ENCODE measurements around the gene SNX18. TPM values are rescaled to one million over a fixed set of nuclear protein-coding genes. Genes with fewer than 3 reads are reported as not detected.
A peak's percentile ranks its signal among the peaks of the same experiment; 100 is the strongest.
"Not testable (repeated sequence)": the region's sequence is repeated elsewhere in the genome, so short reads cannot be mapped to it uniquely, and the experiment has no call there.

The SNX18 gene
- total RNA-seq, 2 experiments from 2014 or later: 6.3 to 14.6 TPM

DNA sequence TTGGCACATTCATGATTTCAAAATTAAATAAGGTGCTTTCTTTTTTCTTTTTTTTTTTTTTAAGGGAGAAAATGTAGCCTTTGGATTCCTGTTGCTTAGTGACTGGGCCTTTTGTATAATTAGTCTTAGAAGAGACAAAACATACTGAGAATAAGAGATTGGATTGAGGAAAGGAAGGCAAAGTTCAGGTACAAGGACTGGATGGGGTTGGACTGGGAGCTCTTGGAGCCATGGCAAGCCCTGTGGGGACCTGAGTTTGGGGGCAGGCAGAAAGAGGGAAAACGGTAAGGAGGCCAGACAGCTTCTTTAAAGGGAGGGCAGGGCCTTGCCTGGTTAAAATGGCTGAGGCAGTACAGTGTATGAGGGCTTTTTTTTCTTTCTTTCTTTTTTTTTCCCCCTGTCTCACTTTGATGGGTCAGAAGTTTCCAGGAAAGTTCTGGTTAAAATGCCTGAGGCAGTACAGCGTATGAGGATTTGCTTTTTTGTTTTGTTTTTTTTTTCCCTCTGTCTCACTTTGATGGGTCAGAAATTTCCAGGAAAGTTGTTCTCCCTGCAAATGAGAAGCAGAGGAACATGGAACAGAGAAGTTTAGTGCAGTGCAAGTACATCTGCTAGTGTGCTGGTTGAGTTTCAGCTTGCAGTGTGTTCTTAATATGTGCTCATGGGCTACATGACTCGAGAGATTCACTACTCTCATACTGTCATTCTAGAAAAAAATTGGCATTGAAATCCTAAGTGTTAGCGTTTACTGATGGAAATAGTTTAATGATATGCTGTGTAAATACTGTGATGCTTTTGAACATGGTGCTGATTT, 16.8 kb downstream of the SNX18 start:
- ChIA-PET POLR2A (interaction anchor here (0.8 kb wide), 1 partner anchor 13 kb away, joined by 5 read pairs; no protein-coding TSS in a partner anchor), CTCF (ENCODE audit: unreplicated experiment) (no interaction called here)
- intact Hi-C loops (cut with micrococcal nuclease; ENCODE audit: unreplicated experiment): no loop called here
- H3K4me3 ChIP-seq (ENCODE audit: low read depth, low read length, poor library complexity, severe bottlenecking): no peak overlapping the region
- peaks cover 5% of the 10 kb centered on the region for H3K4me1 ChIP-seq (ENCODE audit: insufficient read depth, low read length, poor library complexity, severe bottlenecking)
- no peaks in the 10 kb centered on the region for H3K79me2 ChIP-seq (ENCODE audit: insufficient read depth, low read depth, low read length)
- H3K36me3 ChIP-seq (ENCODE audit: insufficient read depth, low read length): no peaks in the 10 kb centered on the region
- no peaks in the 10 kb centered on the region for H4K20me1 ChIP-seq (ENCODE audit: insufficient read depth, low read length)
- BruUV-seq (replicated peaks): no TSS peak
- no peak overlapping the region for H2AFZ ChIP-seq (ENCODE audit: low read length)
- DNase-seq (ENCODE audit: low spot score): no peak
- TF ChIP-seq, protein P1, sequence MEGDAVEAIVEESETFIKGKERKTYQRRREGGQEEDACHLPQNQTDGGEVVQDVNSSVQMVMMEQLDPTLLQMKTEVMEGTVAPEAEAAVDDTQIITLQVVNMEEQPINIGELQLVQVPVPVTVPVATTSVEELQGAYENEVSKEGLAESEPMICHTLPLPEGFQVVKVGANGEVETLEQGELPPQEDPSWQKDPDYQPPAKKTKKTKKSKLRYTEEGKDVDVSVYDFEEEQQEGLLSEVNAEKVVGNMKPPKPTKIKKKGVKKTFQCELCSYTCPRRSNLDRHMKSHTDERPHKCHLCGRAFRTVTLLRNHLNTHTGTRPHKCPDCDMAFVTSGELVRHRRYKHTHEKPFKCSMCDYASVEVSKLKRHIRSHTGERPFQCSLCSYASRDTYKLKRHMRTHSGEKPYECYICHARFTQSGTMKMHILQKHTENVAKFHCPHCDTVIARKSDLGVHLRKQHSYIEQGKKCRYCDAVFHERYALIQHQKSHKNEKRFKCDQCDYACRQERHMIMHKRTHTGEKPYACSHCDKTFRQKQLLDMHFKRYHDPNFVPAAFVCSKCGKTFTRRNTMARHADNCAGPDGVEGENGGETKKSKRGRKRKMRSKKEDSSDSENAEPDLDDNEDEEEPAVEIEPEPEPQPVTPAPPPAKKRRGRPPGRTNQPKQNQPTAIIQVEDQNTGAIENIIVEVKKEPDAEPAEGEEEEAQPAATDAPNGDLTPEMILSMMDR (conservative IDR thresholded peaks at IDR 0.05; ENCODE audit: low read length): no peak
- no peak overlapping the region for H3K4me2 ChIP-seq (ENCODE audit: low read length)
- H3K9me3 ChIP-seq (ENCODE audit: low read length): no peaks in the 10 kb centered on the region
- no peaks in the 10 kb centered on the region for H3K9me2 ChIP-seq (ENCODE audit: insufficient read depth, low read length)
- H3K27ac ChIP-seq (ENCODE audit: low read depth, low read length, poor library complexity, severe bottlenecking): no peak overlapping the region

DNA sequence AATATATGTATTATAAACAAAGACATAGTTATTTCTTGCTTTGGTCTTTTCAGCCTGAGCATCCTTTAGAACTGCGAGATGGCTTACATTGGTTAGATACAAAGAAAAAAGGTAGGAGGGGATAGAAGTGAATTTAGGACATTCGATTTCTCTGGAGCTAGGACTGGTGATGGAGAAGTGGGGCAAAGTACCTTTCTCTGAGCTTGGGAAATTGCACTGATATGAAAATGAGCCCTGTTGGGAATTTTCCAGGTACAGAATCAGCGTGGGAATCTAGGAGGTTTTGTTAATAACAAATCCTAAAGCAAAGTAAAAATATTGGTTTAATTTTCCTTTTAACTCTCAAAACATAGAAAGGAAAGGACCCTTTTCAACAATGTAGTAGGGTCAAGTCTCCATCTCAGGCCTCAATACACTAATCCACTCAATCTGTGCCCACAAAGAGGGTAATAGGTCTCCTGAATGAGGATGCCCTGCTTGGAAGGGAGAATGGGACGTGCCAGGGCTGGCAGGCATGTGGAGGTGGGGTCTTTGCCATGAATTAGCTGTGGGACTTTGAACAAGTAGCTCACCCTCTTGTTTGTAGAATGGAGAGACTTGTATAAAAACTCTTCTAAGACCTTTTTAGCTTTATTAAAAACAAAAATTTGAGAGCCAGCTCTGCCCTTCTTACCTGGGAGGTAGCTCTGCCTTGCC, 17.7 kb downstream of the SNX18 start:
- Histone ChIP-seq H3K36me3 (ENCODE audit: insufficient read depth, low read length) (no peaks in the 10 kb centered on the region), H3K4me1 (ENCODE audit: insufficient read depth, low read length, poor library complexity, severe bottlenecking) (peaks cover 5% of the 10 kb centered on the region), H3K9me2 (ENCODE audit: insufficient read depth, low read length) (no peaks in the 10 kb centered on the region), H3K4me3 (ENCODE audit: low read depth, low read length, poor library complexity, severe bottlenecking) (no peak overlapping the region), H2AFZ (ENCODE audit: low read length) (no peak overlapping the region), H3K4me2 (ENCODE audit: low read length) (no peak overlapping the region), H3K79me2 (ENCODE audit: insufficient read depth, low read depth, low read length) (no peaks in the 10 kb centered on the region), H4K20me1 (ENCODE audit: insufficient read depth, low read length) (no peaks in the 10 kb centered on the region), H3K9me3 (ENCODE audit: low read length) (no peaks in the 10 kb centered on the region), H3K27ac (ENCODE audit: low read depth, low read length, poor library complexity, severe bottlenecking) (no peak overlapping the region)
- no peak for DNase-seq (ENCODE audit: low spot score)
- BruUV-seq (replicated peaks): no TSS peak
- CTCF ChIA-PET (ENCODE audit: unreplicated experiment): no interaction called here
- POLR2A ChIA-PET: interaction anchor here (0.6 to 2.3 kb wide), 4 partner anchors 10 to 376 kb away, joined by 3 to 11 read pairs (median 3); no protein-coding TSS in a partner anchor
- TF ChIP-seq, protein P1 (conservative IDR thresholded peaks at IDR 0.05; ENCODE audit: low read length): no peak
- no peak for TF ChIP-seq EZH2phosphoT487 (IDR thresholded peaks at IDR 0.05; ENCODE audit: borderline replicate concordance, low read depth, low read length)
- intact Hi-C loops (cut with micrococcal nuclease; ENCODE audit: unreplicated experiment): no loop called here

DNA sequence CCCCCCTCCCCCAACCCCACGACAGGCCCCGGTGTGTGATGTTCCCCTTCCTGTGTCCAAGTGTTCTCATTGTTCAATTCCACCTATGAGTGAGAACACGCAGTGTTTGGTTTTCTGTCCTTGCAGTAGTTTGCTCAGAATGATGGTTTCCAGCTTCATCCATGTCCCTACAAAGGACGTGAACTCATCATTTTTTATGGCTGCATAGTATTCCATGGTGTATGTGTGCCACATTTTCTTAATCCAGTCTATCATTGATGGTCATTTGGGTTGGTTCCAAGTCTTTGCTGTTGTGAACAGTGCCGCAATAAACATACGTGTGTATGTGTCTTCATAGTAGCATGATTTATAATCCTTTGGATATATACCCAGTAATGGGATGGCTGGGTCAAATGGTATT, 18.8 kb downstream of the SNX18 start:
- POLR2A ChIA-PET: interaction anchor here (0.7 to 2.4 kb wide), 5 partner anchors 10 to 1469 kb away, joined by 3 to 15 read pairs (median 3); no protein-coding TSS in a partner anchor
- H3K79me2 ChIP-seq (ENCODE audit: insufficient read depth, low read depth, low read length): not testable (repeated sequence)

DNA sequence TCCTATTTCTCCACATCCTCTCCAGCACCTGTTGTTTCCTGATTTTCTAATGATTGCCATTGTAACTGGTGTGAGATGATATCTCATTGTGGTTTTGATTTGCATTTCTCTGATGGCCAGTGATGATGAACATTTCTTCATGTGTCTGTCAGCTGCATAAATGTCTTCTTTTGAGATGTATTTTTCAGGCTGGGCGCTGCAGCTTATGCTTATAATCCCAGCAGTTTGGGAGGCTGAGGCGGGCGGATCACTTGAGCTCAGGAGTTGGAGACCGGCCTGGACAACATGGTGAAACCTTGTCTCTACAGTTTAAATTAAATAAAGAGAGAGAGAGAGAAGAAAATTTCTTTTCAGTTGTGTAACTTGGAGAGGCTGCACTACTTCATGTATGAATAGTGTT, 19.3 kb downstream of the SNX18 start:
- H2AFZ ChIP-seq (ENCODE audit: low read length); H3K79me2 ChIP-seq (ENCODE audit: insufficient read depth, low read depth, low read length); DNase-seq (ENCODE audit: low spot score); CTCF ChIA-PET (ENCODE audit: unreplicated experiment); H3K36me3 ChIP-seq (ENCODE audit: insufficient read depth, low read length); H3K9me3 ChIP-seq (ENCODE audit: low read length); H3K27ac ChIP-seq (ENCODE audit: low read depth, low read length, poor library complexity, severe bottlenecking); intact Hi-C loops (cut with micrococcal nuclease; ENCODE audit: unreplicated experiment); H3K9me2 ChIP-seq (ENCODE audit: insufficient read depth, low read length); H4K20me1 ChIP-seq (ENCODE audit: insufficient read depth, low read length); BruUV-seq (replicated peaks); H3K4me1 ChIP-seq (ENCODE audit: insufficient read depth, low read length, poor library complexity, severe bottlenecking): not testable (repeated sequence)
- H3K4me3 ChIP-seq (ENCODE audit: low read depth, low read length, poor library complexity, severe bottlenecking): peak overlapping the region; percentile 45
- H3K4me2 ChIP-seq (ENCODE audit: low read length): peak overlapping the region; percentile 51
- POLR2A ChIA-PET: interaction anchor here (0.7 to 2.4 kb wide), 4 partner anchors 10 to 1468 kb away, joined by 3 to 15 read pairs (median 7); no protein-coding TSS in a partner anchor

More for the DNA sequence above, 18.8 kb downstream of the SNX18 start:
- H3K4me1 ChIP-seq (ENCODE audit: insufficient read depth, low read length, poor library complexity, severe bottlenecking); H3K9me3 ChIP-seq (ENCODE audit: low read length); H3K9me2 ChIP-seq (ENCODE audit: insufficient read depth, low read length); H3K27ac ChIP-seq (ENCODE audit: low read depth, low read length, poor library complexity, severe bottlenecking); CTCF ChIA-PET (ENCODE audit: unreplicated experiment); H3K4me2 ChIP-seq (ENCODE audit: low read length); H3K36me3 ChIP-seq (ENCODE audit: insufficient read depth, low read length); H3K4me3 ChIP-seq (ENCODE audit: low read depth, low read length, poor library complexity, severe bottlenecking); intact Hi-C loops (cut with micrococcal nuclease; ENCODE audit: unreplicated experiment); H2AFZ ChIP-seq (ENCODE audit: low read length); BruUV-seq (replicated peaks); DNase-seq (ENCODE audit: low spot score); H4K20me1 ChIP-seq (ENCODE audit: insufficient read depth, low read length): not testable (repeated sequence)
